ENCODE results near the gene EPHB2.

DNA sequence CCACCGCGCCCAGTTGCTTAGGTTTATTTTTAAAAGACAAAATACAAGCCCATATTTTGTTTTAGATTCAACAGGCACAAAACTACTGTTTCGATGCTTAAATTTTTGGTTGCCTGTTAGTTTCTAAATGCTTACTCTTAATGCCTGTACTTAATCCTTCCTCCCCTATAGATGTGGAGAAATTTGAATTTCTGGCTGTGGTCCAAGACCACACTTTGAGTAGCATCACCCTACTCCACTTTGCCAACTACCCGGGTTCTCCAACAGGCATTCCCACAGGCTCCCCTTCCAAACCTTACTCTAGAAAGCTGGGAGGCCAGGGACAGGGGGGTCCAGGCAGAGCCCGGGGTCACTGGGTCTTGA lies 242.0 kb downstream of the EPHB2 start:
- TF ChIP-seq POLR2AphosphoS5 (IDR thresholded peaks at IDR 0.05) (no peak), CTCF (IDR thresholded peaks at IDR 0.05) (no peak), EP300 (IDR thresholded peaks at IDR 0.05) (no peak), POLR2A (IDR thresholded peaks at IDR 0.05) (no peak)

Measured in suprapubic skin (tissue), 4 donors.